DND-41 (cell line): ENCODE measurements around the gene CACNA1D.

Experiments used
- CTCF ChIP-seq: IDR thresholded peaks from 2 replicates; pipeline ENCODE4 v1.5.1; 2012; ENCODE audit warnings: borderline replicate concordance, low read length, moderate library complexity, mild to moderate bottlenecking; ENCODE audit not compliant: poor library complexity, severe bottlenecking; ENCODE audit errors: extremely low read depth
- EZH2 ChIP-seq: IDR thresholded peaks from 3 replicates; pipeline ENCODE4 v1.6.1; 2012; ENCODE audit warnings: borderline replicate concordance, low read depth, mild to moderate bottlenecking, moderate library complexity, low read length, inconsistent platforms; ENCODE audit not compliant: severe bottlenecking

- TF ChIP-seq CTCF (no peak), EZH2 (no peak)
Observed at GRCh38 chr3:53805463-53806159, 311.2 kb downstream of the CACNA1D start.
